GM18870 (cell line): ENCODE data around the gene HIP1.
"Not testable (repeated sequence)": the region's sequence is repeated elsewhere in the genome, so short reads cannot be mapped to it uniquely, and the experiment has no call there.

ENCODE experiments used
- ATAC-seq: cut with Tn5 transposase; IDR thresholded peaks from one replicate; pipeline ENCODE4 v1.9.1; 2021; ENCODE audit warnings: moderate library complexity; ENCODE audit not compliant: unreplicated experiment

HIP1 gene

GRCh38 chr7:75739796-75740672, 1.3 kb upstream of the HIP1 start:
- no peak for ATAC-seq

GRCh38 chr7:75738975-75739795, 444 bp upstream of the HIP1 start:
- ATAC-seq: peak; percentile 56

DNA sequence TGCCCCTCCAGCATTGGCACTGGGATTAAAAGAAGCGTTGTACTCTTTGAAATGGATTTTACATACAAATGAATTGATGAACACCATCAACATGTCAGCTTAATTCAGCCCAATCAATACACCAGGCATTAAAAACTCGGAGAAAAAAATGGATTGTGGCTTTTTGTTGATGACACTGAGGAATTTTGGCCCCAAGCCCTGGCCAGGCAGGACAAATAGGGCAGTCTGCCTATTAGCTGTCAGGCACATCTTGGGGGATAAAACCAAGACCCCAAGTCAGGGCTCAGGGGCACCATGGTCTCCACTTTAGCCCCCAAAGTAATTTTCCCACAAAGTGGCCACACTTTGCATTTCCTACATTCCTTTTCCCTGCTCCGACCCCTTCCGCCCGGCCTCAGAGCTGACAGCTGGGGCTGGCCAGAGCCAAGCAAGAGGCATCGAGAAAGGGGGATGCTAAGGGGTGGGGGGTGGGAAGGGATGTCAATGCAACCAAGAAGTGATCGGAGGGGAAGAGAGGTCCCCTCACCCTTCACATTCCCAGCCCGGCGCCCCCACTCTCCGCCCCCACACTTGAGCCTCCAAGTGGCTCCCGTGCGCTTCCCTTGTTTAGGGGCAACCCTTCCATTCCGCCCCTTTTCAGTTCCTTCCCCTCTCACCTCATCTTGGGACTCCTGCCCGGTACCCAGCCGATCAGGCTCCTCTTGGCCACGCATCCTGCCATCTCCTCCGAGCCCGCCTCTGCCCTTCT, 711 bp downstream of the HIP1 start:
- no peak for ATAC-seq

DNA sequence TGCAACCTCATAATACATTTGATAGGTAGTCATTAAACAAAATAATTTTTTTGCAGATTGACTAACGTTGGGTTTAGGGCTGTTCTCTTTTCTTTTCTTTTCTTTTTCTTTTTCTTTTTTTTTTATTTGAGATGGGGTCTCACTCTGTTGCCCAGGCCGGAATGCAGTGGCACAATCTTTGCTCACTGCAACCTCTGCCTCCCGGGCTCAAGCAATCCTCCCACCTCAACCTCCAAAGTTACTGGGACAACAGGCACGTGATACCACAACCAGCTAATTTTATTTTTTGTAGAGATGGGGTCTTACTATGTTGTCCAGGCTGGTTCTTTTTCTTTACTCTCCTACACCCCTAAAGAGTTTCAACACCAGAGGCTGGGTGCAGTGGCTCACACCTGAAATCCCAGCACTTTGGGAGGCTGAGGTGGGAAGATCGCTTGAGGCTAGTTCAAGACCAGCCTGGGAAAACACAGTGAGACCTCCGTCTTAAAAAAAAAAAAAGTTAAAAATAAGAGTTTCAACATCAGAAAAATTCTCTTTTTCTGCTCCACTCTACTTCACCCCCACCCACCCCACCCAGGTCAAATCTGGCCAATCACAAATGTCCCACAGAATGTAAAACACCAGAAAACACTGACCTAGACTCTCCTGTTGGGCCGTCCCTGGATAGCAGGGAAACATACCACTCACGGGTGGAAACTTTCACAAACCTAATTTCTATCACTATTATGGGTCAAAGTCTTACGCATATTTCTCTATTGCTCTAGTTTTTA, 3.0 kb downstream of the HIP1 start:
- no peak for ATAC-seq

DNA sequence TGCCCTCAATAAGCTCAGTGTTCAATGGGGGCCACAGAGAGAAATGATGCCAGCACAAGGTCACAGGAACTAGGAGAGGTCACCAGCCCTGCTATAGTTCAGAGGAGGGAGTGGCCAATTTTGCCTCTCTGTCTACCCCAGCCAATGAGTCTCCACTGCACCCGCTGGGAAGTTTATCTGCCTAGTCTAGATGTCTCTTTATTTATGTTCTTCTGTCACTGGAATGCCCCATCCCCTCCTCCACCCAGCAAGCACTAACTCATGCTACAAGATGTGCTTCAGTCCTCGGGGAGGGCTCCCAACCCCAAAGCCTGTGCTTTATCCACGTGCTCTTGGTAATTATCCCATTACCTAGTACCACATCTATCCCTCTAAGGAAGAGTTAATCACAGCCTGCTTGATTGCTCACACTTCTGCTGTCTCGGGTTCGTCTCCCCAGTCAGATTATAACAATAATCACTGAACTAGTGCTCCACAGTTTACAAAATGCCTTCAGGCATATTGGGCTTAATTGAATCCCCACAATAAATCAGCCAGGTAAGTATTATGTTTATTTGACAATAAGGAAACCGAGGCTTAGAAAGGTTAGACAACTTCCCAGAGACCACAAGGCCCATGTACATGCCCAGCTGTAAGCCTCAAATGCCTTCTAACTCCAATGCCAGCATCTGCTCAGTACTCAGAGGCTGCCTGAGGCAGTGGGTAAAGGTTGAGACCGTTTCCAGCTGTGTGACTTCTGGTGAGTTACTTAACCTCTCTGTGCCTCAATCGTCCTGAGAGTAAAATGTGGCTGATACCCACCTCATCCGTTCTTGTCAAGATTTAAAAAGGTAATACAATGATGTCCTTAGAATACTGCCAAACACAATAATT, 3.9 kb downstream of the HIP1 start:
- no peak for ATAC-seq

GRCh38 chr7:75732764-75733630, 5.7 kb downstream of the HIP1 start:
- no peak for ATAC-seq

DNA sequence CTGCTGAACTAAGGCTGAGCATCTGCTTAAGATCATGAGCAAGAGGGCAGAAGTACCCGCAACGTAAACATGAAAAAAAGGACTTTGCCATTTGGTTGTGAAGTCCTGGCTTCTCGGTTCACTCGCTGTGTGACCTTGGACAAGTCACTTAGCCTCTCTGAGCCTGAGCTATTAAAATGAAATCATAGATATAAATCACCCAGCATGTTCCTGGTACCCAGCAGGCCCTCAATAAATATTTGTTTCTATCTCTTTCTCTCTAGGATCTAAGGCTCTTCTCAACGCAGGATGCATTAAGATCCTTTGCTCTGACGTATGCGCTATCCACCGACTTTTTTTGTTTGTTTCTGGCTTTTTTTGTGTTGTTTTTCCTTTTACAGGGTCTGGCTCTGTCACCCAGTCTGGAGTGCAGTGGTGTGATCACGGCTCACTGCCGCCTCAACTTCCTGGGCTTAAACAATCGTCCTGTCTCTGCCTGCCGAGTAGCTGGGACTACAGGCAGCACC, 6.7 kb downstream of the HIP1 start:
- ATAC-seq: no peak

GRCh38 chr7:75729851-75730274, 8.9 kb downstream of the HIP1 start:
- no peak for ATAC-seq

- no peak for ATAC-seq
Observed at GRCh38 chr7:75727881-75728593, 10.7 kb downstream of the HIP1 start.

DNA sequence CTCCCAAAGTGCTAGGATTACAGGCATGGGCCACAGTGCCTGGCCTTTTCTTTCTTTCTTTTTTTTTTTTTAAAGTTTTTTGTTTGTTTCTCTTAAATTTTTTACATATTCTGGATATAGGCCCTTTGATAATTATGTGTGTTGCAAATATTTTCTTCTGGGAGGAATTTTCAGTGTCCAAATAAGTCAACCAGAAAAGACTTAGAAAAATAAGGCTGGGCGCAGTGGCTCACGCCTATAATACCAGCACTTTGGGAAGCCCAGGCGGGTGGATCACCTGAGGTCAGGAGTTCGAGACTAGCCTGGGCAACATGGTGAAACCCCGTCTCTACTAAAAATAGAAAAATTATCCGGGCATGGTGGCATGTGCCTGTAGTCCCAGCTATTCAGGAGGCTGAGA, 11.4 kb downstream of the HIP1 start:
- not testable (repeated sequence) for ATAC-seq

- ATAC-seq: no peak
Observed at GRCh38 chr7:75725306-75725705, 13.4 kb downstream of the HIP1 start.

GRCh38 chr7:75723444-75723843, 15.3 kb downstream of the HIP1 start:
- ATAC-seq: no peak

DNA sequence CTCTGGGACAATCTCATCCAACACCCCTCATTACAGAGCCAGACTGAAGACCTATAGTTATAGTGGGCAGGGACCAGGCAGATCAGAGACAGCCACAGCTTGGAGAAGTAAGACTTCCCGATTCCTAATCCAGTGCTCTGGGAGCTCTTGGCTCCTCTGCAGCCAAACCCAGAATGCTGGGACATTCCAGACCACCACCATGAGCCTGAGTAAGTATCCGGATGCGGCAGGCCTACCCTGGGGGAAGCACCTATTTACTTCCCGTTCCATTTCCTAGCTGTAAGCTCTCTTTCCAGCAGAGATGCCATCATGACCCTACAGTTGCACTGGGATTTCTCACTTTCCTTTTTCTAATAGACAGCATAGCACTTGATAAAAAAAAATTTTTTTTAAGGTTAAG, 16.4 kb downstream of the HIP1 start:
- no peak for ATAC-seq

DNA sequence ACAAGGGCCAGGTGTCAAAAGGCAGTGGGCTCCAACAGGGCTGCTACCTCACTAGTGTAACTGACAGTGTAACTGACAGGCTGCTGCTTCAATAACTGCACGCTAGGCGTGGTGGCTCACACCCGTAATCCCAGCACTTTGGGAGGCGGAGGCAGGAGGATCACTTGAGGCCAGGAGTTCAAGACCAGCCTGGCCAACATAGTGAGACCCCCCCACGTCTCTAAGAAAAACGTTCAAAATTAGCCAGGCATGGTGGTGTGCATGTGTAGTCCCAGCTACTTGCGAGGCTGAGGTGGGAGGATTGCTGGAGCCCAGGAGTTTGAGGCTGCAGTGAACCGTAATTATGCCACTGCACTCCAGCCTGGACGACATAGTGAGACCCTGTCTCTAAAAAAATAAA, 16.8 kb downstream of the HIP1 start:
- not testable (repeated sequence) for ATAC-seq

- no peak for ATAC-seq
Observed at GRCh38 chr7:75721426-75721825, 17.3 kb downstream of the HIP1 start.

DNA sequence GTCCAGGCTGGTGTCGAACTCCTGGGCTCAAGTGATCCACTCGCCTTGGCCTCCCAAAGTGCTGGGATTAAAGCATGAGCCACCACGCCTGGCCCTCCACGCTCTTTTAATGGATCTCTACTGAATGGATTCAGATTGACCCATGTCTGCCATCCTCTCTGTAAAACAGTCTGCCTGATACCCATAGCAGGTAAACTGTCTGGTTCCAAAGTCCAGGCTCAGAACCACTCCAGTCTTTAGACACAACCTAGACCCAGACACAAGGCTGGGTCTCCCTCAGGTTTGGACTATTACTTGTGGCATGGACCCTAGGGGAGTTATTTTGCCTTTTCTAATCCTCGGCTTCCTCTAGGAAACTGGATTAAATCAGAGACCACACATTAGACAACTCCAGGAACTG, 19.1 kb downstream of the HIP1 start:
- no peak for ATAC-seq

DNA sequence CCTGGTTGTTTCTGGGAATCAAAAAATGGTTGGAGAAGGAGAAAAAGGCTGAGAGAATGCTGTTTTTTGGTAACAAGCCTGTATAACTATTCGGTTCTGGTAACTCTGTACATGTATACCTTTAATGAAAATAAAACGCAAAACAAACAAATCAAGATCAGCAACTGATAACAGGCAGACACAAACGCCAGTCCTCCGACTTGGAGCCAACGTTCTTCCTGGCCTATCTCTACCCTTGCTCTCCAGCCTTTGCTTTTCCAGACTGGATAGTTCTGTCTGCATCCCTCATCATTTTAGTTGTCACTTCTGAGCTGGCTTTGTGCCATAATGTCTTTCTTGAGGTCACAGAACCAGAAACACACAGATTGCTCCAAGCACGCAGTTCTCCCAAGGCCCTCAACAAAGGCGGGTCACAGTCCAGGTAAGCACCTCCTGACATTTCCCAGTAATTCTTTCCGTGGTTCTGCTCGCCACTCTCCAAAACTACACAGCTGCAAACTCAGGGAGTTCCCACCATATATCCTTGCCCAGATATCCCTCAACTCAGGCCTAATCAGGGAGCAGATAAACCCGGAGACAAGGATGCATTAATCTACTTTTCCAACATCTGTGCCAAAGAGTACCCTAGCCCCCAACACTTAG, 20.2 kb downstream of the HIP1 start:
- ATAC-seq: no peak
